CD4-positive, alpha-beta T cell treated with Interleukin-15 for 4 hours (primary cell): ENCODE data around the gene MINK1.
A peak's percentile ranks its signal among the peaks of the same experiment; 100 is the strongest.
"Not testable (repeated sequence)": the region's sequence is repeated elsewhere in the genome, so short reads cannot be mapped to it uniquely, and the experiment has no call there.

Experiments
- DNase-seq: peaks from one replicate; pipeline ENCODE4 v3.0.0-alpha.2; 2020; ENCODE audit warnings: low spot score

Gene MINK1

DNA sequence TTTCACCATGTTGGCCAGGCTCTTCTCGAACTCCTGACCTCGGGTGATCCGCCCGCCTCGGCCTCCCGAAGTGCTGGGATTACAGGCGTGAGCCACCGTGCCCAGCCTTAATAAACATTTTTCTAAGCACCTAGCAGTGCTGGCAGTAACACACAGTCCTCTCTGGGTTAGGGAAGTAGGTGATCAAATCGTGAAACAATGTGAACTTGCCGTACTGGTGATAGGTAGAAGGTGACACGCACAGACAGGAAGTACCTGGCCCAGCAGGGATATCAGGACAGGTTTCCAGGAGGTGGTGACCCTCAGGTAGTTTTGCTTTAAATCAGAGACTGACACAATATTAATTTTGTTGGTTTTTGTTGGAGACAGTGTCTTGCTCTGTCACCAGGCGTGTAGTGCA, 21.7 kb upstream of the MINK1 start:
- no peak for DNase-seq

DNA sequence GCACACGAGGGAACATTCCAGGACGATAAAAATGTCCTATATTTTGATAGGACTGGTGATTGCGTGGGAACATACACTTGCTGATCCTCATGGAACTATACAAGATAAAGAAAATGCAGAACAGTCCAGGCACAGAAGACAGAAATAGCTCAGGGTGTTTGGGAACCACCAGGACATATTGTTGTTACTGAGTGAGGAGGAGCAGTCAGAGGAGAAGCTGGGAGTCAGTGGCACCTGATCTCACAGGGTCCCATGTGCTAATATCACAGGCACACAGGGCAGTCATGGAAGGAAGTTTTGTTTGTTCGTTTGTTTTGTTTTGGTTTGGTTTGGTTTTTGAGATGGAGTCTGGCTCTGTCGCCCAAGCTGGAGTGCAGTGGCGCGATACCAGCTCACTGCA, 20.4 kb upstream of the MINK1 start:
- DNase-seq = no peak

- no peak for DNase-seq
Measured at GRCh38 chr17:4815043-4815675, 18.0 kb upstream of the MINK1 start.

- no peak for DNase-seq
Measured at GRCh38 chr17:4816826-4817225, 16.3 kb upstream of the MINK1 start.

DNA sequence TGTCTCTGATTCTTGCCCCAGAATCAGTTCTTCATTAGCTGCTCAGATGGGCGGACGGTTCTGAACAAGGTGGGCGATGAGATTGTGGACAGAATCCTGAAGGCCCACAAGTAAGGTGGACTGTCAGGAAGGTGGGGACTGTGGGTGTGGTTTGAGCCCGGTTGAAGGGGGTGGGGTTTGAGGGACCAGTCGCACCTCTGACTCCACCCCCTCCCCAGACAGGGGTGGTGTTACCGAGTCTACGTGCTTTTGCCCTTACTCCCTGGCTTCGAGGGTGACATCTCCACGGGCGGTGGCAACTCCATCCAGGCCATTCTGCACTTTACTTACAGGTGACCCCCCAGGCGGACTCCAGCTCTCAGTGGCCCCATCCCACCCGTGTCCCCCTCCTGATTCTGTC, 14.9 kb upstream of the MINK1 start:
- no peak for DNase-seq

DNA sequence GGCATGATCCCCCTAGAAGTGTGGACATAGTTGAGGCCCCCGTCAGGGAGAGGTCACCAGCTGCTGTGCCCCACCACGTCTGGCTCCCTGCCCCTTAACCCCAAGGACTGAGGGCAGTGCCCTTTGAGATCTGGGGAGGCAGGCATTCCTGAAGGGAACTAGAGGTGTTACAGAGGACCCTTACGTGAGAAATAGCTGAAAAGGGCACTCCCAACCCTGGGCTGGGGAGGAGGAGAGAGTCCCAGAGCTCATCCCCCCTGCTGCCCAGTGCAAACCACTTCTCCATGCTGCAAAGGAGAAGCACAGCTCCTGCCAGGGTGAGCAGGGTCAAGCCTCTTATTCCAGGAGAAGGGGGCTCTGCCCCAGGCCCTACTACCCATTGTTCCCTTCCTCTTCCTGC, 10.3 kb upstream of the MINK1 start:
- no peak for DNase-seq

DNA sequence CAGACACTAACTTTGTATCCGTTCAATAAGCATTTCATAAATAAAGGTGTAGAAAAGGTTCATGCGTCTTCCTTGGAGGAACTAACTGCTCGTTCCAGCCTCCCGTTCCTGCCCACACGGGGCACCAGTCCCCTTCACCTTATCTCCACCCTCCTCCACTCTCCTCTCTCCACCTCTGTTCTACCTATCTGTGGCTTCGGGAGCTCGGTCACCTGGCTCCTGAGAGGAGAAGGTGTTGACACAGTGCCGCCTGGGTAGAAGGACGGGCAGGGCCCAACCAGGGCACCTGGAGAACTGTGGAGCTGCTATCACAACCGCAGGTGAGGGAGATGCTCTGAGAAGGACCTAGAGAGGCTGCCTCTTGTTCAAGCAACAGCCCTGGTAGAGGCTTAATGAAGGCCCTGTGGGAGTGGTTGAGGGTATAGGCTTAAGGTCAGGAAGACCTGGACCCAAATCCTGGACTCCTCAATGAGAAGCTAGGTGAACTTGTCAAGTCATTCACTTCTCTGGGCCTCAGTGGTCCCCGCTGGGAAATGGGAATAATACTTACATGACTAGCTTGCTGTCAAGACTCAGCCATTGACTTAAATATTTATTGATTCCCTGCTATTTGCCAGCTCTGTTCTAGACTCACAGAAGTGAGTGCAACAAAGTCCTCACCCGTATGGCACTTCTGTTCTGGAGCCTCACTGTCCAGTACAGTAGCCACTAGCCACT, 9.6 kb upstream of the MINK1 start:
- DNase-seq = no peak

DNA sequence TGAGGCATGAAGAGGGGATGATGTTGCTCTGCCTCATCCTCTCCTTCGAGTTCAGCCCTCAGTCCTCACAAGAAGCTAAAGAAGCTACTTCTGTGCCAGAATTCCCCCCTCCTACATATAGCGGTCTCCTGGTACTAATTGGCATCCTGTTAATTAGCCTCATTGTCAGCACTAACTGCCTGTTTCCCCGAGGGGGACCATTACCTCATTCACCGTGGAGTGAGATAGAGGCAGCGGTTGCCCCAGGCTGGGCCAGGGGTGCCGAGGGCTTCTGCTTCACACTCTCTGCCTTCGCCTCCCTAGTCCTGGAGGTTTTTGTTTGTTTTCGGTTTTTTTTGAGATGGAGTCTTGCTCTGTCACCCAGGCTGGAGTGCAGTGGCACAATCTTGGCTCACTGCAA, 5.7 kb upstream of the MINK1 start:
- DNase-seq = no peak

- not testable (repeated sequence) for DNase-seq
Measured at GRCh38 chr17:4832829-4833177, 337 bp upstream of the MINK1 start.

DNA sequence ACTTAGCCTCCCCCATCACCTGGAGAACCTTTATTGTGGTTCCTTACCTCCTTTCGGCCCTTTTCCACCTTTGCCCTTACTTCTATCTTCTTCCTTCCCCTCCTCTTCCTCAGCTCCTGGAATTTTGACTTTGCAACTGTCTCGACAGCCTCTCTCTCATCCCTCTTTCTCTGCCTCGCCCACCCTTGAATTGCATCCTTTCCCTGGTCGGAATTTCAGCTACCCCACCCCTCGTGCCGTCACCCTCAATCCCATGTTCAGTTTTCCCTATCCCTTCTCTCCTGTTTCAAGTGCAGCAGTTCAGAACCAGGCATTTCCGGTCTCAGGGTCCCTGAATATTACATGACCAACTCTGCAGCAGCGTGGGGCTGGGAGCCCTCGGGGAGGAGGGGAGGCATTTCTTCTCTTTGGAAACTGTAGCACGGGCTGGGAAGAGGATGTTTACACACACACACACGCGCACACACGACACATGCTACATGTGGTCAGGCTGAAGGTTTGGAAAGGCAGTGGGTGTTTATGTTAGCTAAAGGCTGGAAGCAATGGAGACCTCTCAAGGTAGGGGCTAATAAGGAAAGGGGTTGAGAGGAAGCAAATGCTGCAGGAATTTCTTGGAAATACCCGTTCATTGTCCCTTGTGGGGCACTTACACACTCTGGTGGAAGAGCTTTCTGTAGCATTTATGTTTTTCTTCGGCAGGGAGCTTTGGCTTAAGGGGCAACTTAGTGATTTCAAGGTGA, 971 bp downstream of the MINK1 start:
- no peak for DNase-seq

GRCh38 chr17:4834681-4835020, 1.5 kb downstream of the MINK1 start:
- DNase-seq = no peak

GRCh38 chr17:4836221-4836620, 3.1 kb downstream of the MINK1 start:
- no peak for DNase-seq

DNA sequence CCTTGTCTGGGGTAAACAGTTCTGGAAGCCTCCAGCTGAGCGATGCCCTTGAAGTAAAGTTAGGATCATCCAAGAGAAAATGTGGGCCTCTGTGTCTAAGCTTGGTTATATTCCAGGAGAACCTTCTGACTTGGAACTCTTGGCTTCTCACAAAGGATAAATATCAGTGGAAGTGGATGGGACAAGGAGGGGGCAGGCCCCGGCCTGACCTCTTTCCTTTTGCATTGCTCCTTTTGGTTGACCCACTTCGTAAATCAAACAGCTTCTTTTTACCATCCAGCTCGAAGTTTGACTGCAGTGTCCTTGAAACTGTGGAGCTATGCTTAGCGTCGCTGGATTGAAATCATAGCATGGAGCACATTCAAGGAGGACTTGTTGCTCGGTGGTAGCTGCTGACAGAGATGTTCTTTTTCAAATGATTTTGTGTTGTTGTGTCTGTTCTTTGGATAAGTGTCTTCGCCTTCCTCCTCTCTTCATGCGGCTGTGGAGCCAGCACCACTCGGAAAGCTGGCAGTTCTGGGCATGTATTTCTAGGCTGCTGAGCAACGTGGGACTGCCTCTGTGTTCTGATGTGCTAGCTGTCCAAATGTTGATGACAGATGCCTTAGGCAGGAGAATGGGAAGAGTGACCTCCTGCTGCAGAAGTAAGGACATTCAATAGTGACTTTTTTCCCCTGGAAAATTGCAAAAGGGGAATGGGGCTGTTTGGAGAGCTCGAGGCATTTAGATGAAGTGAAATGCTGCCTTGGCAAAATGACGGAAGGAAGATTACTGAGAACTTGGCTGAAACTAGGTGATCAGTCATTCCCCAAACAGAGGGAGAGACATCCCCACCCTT, 4.5 kb downstream of the MINK1 start:
- DNase-seq = no peak

DNA sequence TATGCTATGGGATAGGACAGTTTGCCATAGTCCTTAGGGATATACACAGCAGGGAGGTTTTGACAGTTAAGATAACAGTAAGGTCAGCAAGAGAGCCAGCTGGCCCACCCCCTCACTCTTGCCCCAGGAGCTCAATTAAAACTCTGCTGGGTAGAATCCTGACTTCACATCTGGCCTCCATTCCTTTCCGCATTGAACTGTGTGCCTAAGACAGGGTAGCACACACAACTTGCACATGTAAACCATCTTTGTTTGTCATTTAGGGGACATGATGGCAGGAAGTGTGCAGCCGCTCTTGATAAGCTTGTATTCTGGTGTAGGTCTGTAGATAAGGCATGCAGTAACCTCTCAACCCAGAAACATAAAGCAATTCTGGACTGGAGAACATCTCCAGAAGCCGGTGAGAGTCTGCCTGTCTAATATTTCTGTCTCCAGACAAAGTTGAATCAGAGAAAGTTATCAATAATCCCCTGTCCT, 5.2 kb downstream of the MINK1 start:
- DNase-seq = no peak

DNA sequence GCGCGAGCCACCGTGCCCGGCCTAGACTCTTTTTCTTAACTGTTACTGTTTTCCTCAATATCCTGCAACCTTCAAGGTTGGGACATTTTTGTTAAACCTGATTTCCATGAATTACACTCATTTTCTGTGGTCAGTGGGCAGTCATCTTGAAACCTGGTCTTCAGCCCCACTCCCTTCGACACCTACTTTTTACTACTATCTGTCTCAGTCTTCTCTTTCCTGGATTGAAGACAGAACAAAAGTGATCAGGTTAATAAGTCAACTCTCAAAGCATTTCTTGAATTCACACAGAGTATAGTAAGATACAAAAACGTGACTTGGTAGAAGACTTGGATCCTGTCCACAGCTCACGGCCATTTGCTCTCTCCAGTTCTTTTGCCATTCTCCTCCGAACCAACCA, 6.1 kb downstream of the MINK1 start:
- DNase-seq = no peak

GRCh38 chr17:4839965-4840892, 7.1 kb downstream of the MINK1 start:
- DNase-seq = no peak

DNA sequence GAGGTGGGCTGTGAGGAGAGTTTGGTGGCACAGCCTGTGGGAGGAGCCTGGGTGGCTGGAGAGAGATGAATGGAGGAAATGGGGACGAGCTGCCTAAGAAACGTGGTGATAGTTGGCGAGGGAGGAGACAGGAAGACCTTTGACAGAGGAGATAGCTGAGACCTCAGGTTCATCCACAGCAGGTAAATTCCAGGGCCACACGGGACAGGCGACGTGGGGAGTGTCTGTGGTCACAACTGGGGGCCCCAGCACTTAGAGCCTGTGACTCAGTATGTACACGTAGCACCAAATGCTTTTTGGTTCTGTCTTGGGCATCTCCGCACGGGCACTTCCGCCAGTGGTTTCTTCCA, 7.7 kb downstream of the MINK1 start:
- DNase-seq = peak; percentile 12

DNA sequence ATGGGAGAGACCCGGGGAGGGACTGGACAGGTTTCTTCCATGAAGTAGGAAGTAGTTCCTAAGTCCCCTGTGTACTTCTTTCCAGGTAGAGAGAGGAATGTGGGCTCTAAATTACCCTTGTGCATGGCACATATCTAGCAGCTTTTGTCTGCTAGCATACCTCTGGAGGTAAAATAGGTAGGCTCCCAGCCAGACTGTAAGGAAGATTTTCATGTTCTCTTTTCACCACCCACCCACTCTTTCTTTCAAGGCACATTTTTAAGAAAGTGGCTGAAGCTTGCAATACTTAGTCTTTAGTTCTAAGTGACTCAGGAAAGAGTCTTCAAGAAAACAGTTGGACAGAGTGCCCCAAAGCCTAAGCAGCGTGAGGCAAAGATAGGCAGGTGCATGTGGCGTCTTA, 9.2 kb downstream of the MINK1 start:
- DNase-seq = no peak

DNA sequence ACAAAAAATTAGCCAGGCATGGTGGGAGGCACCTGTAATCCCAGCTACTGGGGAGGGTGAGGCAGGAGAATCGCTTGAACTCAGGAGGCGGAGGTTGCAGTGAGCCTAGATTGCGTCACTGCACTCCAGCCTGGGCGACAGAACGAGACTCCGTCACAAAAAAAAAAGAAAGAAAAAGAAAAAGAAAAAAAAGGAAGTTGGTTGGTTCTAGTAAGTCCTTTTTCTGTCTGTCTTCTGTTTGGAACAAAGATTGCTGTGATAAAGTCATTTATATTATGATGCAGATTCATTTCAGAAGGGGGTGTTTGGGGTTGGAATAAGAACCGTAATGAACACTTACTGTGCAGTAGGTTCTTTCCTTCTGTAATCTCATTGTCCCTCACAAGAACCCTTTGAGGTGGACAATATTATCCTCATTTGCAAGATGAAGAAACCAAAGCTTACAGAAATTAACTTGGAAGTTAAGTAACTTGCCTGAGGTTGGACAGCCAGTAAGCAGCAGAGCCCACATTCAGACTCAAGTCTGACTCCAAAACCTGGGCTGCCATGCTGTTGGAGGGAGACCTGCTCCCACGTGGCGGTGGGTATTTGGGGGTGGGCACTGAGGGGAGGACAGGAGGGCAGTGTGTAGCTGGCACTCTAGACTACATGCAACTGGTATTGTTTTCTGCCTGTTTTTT, 10.3 kb downstream of the MINK1 start:
- DNase-seq = no peak

DNA sequence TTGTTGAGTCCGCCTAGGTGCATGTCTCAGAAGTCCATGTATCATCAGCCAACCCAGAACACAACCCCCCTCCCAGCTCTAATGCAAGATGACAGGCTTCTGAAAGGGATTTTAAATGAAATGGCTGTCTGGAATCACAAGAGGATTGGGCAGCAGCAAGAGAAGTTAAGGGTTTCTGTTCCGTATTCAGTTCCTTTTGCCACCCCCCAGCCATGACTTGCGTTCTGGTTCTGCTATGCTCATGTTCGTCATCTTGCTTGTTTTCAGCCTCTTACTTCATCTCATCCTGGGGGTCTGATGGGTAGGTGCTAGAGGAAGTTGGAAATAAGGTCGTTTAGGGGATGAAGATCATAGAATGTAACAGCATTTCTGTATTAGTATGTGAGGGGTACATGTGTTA, 12.0 kb downstream of the MINK1 start:
- no peak for DNase-seq
